HG03039 (cell line): ENCODE measurements around the gene SLC7A6.

Experiments used
- ATAC-seq: cut with Tn5 transposase; IDR thresholded peaks from one replicate; pipeline ENCODE4 v1.9.1; 2021; ENCODE audit warnings: mild to moderate bottlenecking, moderate library complexity; ENCODE audit not compliant: unreplicated experiment

Gene SLC7A6

GRCh38 chr16:68339214-68339613 lies 74.9 kb downstream of the SLC7A6 start:
- no peak for ATAC-seq

DNA sequence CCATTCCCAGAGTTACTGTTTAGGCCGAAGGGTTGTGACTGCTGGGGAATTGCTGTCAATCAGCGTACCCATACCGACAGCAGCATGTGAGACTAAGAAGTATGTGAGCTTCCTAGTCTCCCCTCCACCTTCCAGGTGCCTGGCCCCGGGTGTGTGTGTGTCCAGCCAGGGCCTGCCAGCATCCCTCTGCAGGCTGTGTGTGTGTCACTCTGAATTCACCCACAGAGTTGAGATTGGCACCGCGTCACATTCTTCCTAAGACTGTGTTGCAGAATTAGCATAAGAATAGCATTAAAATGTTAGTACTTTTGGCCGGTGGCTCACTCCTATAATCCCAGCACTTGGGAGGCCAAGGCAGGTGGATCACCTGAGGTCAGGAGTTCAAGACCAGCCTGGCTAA lies 78.3 kb downstream of the SLC7A6 start:
- ATAC-seq: no peak

DNA sequence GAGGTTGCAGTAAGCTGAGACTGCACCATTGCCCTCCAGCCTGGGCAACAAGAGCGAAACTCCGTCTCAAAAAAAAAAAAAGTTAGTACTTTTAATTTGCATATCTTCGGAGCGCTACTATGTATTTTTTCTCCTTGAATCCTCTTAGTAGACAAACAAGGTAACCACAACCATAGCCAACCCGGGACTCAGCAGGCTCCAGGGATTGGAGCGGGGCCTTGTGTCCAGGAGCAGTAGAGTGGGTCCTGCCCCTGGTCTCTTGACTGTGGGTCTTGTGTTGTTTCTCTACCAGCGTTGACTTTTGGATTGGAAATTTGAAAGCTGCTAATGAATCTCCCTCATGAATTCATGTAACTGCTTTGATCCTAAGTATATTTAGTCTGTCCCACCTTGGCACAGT lies 78.8 kb downstream of the SLC7A6 start:
- ATAC-seq: no peak

DNA sequence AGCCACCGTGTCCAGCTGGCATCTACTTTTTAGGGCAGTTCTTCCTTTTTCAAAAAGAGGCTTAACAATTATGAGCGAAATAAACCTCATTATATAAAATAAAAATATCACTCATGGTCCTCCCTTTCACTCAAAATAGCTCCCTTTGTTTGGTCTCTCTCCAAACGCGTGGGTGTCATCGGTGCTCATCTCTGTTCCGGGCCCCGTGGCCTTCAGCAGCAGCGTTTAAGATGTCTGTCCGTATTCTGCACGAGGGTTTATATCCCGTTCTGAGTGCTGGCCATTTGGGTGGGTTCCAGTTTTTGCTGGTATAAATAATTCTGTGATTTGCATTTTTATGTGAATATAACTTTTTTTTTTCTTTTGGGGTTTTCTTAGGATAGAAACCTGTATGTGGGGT lies 79.9 kb downstream of the SLC7A6 start:
- ATAC-seq: no peak

DNA sequence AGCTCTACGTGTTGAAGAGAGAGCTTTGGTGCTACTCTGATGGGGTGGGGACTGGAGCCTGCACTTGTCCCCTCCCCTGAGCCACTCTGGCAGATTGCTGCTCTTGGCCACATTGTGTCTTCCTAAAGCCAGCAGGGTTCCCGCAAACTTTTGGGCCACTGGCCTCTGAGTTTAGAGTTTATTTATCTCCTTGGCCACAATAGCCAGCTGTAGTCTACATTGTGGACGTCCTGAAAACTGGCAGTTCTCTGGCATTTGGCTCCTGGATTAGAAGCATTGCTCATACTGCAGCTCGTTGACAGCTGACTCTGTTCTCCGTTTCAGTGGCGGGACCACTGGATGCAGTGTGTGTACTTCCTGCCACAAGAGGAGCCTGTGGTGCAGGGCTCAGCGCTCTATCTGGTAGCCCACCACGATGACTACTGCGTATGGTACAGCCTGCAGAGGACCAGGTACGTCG lies 81.1 kb downstream of the SLC7A6 start:
- no peak for ATAC-seq

- ATAC-seq: no peak
These were observed 81.8 kb downstream of the SLC7A6 start for GRCh38 chr16:68345958-68346635.

DNA sequence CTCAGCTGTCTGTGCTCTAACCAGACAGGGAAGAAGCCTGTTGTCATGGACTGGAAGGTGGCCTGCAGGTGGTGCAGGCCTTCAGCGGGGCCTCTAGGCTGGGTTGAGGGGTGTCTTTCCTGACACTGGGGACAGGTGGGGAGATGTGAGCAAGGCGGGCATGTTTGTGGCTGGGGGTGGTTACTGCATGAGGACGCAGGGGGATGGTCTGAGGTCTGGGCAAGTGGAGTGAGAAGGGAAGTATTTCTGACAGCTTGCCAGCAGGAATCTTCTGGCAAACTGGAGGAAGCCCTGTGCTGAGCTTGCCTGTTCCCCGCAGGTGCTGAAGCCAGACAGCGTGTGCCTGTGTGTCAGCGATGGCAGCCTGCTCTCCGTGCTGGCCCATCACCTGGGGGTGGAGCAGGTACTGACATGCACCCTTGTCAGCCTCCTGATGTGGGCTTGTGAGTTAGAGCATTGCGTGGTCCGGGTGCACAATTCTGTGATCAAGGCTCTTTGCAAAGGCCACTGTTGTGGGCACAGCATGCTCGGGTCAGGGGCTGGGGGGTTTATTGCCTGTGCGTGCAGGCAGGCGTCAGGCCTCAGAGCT lies 82.7 kb downstream of the SLC7A6 start:
- no peak for ATAC-seq

DNA sequence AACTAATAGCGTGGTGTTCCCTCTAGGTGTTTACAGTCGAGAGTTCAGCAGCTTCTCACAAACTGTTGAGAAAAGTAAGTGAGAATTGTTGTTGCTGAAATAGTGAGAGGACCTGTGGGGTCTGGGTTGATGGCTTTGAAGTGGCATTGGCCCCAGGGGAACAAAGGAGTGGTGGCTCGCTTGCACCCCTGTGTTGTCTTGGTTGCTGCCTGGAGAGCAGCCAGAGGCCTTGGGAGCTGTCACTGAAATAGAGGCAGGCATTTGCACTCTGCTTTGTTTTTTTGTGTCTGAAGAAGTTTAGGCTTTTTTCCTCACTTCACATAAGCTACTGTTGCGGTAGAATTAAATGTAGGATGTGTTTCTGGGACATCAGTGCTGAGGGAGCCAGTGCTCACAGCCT lies 83.3 kb downstream of the SLC7A6 start:
- ATAC-seq: no peak

DNA sequence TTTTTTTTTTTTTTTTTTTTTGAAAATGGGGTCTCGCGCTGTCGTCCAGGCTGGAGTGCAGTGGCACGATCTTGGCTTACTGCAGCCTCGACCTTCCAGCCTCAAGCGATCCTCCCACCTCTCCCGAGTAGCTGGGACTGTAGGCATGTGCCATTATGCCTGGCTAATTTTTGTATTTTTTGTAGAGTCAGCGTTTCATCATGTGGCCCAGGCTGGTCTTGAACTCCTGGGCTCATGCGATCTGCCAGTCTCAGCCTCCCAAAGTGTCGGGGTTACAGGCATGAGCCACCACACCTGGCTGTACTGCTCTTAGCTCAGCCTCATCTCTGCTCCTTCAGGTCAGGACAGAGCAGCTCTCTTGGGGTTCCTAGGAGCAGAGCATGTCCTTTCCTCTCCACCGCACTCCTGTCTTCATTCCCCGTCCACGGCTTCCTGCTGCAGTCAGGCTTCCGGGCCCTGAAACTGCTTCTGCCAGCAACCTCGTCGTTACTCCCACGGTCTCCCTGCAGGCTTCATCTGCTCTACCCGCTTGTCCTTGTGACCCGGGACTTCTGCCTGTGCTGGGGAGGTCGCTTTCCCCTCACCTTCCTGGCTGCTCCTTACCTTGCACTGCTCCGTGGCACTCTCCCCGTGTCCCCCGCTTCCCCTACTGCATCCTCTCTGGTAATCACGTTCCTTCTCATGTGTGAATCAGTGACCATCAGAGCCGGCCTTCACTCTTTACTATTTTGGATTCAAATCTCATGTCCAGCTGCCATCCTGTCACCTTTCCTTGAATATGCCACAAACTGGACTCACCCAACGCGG lies 84.5 kb downstream of the SLC7A6 start:
- no peak for ATAC-seq

- no peak for ATAC-seq
These were observed 85.6 kb downstream of the SLC7A6 start for GRCh38 chr16:68349838-68350410.

- ATAC-seq: no peak
These were observed 86.6 kb downstream of the SLC7A6 start for GRCh38 chr16:68350813-68351350.
